AG08395 (cell line): Measurements from ENCODE around the gene C13orf46.

Experiments
- DNase-seq: peaks from one replicate; pipeline ENCODE4 v3.0.0; 2012; ENCODE audit warnings: mixed read lengths, low spot score

Gene C13orf46

DNA sequence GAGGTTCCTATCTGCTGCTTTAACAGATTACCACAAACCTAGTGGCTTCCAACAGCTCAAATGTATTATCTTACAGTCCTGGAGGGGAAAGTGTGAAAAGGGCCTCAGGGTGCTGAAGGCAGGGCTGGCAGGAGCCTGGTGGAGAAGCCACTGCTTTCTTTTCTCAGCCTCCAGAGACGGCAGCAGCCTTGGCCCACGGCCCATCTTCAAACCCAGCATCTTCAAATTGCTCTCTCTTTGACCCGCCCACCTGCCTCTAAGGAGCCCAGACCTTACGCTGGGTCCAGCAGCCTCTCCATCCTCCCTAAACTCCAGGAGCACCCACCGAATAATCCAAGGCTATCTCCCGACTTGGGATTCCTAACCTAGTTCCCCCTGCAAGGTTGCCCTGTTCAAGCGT, 35.6 kb downstream of the C13orf46 start:
- DNase-seq = no peak

DNA sequence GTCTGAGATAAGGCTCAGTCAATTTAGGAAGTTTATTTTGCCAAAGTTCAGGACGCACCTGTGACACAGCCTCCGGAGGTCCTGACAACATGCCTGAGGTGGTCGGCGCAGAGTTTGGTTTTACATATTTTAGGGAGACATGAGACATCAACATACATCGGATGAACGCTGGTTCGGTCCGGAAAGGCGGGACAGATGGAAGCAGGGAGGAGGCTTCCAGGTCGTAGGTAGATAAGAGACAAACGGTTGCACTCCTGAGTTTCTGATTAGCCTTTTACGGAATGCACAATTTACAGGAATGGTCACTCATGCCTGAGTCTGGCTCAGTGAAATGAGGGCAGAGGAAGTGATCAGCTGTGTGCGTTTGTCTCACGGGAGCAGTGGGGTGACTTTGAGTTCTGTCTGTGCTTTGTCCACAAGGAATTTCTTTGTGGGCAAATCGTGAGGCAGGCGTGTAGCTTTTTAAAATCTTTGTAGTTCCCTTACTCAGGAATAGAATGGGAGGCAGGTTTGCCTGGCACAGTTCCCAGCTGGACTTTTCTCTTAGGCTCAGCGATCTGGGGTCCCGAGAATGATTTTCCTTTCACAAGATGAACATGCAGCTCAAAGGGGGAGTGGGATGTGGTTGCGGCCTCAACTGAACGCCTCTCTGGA, 36.2 kb downstream of the C13orf46 start:
- no peak for DNase-seq

DNA sequence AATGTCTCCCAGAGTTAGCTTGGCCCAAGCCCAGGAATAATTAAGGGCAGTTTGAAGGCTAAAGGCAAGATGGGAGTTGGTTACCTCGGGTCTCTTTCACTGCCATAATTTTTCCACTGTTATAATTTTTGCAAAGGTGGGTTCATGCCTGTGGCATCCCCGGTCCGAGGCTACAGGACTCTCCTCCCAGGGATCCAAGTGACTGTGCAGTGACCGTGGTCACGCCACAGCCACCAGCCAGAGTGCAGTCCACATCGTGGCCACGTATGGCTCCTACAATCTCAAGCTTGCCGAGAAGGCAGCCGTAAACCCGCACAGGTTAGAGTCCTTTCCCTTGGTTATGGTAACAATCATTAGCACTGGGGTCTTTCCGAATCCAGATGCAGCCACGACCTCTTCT, 36.8 kb downstream of the C13orf46 start:
- DNase-seq = no peak

DNA sequence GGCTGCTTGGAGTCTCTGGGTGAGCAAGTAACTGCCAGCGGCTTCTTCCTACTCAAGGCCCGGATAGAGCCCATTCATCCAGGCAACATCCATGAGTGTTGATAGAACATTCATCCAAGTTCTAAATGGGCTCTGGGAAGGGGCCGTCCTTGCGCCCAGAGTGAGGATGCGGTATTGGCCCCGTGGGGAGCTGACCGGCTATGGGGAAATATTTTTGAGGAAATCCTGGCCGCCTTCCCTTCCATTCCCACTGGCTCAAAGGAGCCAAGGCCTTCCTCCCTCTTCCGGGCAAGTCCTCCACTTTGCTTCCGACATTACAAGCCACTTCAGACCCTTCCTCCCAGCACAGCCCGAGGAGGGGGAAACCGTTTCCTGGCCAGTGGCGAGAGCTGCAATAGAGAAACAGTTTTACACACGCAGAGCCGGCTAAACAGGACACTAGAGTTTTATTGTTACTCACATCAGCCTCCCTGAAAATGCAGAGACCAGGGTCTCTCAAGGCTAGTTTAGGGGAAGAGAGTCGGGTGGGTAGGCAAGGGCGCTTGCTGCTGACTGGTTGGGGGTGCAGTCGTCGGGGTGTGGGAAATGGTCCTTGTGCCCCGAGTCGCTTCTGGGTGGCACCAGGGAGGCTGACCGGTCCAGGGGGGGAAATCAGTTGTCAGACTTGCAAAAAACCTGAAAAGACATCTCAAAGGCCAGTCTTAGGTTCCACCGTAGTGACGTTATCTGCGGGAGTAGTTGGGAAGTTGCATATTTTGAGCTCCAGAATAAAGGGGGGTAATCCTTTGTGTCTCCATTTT, 37.5 kb downstream of the C13orf46 start:
- DNase-seq = no peak

DNA sequence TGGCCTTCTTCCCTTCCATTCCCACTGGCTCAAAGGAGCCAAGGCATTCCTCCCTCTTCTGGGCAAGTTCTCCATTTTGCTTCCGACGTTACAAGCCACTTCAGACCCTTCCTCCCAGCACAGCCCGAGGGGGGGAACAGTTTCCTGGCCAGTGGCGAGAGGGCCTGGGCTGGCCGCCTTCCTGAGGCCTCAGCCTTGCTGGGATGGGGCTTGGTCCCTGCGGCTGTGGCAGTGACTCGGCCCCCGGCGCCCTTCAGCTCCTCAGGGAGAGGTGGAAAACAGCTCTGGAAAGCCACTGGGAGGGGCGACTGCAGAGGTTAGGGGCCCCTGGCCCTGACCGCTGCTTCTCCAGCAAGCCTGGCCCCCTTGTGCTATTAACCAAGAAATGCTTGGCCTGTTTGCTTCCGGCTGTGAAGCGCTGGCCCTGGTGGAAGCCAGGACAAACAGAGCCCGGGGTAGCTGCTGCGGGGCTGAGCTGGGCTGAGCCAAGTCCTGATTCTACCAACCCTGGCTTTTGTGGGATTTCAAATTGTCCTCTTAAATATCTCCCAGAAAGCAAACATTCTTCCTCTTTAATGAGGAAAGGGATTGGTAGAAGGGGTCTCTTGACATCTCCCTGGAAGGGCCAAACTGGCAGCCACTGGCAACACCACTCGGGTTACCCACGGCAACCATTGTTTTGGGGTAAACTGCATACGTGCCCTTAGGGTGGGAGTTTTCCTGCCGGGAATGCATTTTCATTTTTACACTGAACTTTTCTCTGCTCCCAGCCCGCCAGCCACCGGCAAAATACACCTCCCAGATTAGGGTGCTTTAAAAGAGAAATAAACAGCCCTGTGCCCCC, 38.7 kb downstream of the C13orf46 start:
- DNase-seq = no peak

DNA sequence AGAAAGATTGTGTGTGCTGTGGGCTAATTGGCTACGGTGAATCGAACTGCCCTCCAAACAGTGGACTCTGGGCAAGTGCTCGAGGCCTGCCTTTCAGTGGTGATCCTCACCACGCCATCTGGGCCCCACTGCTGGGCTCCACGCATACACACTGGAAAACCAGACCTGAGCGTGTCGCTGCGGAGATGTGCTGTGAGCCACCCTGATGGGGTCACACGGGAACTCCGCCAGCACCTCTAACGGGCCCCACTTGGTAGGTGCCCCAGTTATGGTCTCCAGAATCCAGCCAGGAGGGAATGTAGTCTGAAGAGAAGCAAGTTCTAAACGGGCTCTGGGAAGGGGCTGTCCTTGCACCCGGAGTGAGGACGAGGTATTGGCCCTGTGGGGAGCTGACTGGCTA, 39.3 kb downstream of the C13orf46 start:
- DNase-seq = no peak

DNA sequence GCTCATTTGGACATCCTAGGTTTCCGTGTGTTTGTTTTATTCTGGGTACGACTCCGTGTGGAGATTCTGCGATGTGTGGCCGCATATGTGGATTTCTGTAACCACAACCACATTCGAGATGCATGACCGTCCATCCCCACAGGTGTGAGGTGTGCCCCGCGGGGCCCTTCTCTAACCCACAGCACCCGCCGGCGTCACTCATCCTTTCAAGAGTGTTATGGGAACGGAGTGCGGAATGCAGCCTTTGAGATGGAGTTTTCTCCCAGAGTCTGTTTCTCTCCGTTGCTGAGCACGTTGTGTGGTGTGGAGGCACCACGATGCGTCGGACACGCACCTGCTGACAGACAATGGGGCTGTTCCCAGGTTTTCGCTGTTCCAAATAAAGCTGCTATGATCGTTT, 40.0 kb downstream of the C13orf46 start:
- DNase-seq = no peak

DNA sequence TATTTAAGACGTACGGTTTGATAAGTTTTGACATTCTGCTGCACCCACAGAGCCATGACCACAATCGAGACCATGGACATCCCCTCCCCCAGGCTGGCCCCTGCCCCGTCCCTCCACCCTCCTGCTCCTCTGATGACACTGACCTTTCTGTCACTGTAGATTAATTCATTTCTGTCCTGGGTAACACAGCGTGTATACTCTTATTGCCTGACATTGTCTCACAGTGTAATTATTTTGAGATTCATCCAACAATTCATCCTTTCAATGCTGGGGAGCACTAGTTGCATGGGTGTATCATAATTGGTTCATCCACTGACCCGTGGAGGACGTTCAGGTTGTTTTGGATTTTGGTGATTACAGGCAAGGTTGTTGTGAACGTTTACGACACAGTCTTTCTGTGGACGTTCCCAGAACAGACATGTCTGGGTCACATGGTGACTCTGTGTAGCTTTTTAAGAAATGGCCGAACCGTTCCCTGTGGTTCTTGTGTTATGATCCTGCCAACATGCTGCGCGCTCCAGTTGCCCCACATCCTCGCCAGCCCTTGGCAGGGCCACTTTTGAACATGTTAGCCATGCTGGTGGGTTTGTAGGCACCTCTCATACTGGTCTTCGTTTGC, 41.9 kb downstream of the C13orf46 start:
- no peak for DNase-seq

DNA sequence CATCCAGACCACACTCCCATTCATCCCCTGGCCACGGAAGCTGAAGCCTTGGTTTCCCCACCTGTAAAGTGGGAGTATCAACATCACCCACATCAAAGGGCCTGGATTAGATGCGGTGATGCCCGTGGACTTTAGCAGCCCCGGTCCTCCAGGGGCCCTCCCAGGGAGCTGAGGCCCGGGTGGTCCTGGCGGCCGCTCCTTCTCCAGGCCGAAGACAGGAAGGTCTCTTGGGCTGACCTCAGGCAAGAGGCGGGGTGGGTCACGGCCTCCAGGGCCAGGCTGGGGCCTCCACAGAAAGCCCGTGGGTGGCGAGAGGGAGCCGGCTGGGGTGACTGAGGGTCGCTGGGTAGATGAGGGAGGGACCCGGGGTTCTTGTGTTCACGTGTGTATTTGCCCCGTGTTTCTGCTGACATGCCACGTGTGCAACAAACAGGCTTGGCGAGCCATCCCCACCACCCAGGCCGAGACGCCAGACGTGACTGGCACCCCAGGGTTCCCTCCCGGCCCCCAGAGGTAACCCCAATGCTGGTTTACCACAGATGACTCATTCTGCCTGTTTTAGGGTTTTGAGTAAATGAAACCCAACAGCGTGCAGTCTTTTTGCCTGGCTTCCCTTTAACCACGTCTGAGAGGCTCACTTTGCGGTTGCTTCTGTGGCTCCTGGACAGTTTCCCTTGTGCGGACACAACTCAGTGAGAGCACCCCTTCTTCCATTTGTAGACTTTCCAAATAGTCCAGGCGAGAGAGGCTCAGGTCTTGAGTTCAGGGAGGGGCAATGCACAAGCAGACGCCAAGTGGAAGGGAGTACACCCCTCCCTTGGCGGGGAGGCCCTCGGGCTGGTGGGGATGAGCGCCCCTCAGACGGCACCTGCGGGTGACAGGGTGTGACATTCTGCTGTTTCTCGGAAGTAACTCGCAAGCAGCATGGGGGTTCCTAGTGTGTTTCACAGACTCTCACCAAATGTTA, 42.9 kb downstream of the C13orf46 start:
- DNase-seq = no peak

DNA sequence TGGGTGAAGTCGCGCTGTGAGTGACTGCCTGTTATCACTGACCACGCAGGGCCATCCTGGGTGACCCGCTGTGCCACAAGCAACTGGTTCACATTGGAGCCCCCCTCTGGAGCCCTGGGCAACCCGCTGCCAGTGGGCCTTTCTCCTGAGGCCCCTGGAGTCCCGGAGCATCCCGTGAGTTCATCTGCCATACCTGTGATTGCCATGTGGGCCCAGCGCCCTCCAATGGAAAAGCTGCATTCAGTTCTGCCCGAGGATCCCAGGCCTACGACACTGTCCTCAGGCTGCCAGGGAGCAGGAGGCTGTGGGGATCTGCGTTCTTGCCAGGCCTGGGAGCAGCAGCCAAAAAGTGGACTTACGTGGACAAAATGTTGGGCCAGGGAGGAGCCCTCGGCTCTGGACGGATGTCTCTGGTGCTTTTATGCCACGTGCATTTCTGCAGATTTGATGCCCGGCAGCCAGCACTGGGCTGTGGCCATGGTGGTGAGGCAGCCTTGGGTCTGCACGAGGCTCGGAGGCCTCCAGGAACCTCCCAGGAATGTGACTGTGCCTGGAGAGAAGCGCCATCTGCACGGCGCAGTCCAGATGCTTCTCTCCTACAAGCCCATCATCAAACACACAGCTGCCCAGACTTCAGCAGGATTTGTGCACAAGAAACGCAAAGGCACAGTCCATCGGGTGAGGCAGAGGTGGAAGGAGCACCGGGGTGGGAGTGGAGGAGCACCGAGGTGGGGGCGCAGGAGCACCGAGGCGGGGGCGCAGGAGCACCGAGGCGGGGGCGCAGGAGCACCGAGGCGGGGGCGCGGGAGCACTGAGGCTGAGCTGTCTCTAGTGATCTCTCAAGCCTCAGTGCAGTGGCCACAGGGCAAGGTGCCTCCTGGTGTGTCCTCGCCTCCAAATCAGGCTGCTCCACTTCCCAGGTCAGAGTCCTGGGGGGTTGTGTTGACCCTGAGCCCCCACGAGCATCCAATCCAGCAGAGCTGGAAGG, 44.0 kb downstream of the C13orf46 start:
- no peak for DNase-seq

DNA sequence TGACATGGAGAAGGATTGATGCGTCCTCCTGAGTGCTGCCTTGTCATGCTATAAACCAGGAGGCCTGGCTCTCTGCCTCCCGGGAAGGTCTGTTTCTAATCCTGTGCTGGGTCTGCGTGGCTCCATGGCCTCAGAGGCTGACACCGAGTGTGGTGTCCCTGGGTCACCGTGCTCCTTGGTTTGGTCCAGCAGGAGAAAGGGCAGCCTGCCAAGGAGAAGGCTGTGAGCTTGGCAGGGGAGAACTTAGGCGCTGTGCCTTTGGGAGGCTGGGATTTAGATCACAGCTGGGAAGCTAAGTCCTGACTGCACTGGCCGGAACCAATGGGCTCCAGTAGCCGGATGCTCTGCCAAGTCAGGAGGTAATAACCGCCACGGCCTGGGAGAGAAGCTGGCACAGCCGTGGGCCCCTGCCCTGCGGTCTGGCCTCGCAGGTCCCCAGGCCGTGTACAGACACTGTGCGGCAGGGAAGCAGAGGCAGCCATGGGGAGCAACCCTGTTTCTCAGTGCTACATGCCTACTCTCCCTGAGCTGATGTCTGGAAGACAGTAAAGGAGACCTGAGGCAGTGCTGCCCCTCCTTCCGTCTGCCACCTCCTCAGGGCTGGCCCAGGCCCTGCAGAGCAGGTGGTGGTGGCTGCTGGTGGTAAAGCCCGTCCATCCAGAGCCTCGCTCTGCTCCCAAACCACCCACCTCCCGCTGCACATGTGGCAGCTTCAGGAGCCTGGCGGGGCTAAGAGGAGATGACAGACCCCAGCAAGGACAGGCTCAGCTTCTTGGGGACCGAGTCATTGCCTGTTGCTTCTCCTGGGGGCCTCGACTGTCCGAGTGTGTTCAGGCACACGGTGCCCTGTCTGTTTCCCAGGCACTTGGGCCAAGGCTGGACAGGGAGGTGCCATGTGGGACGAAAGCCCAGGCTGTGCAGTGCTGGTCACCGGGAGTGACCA, 44.9 kb downstream of the C13orf46 start:
- peak; percentile 89 for DNase-seq

DNA sequence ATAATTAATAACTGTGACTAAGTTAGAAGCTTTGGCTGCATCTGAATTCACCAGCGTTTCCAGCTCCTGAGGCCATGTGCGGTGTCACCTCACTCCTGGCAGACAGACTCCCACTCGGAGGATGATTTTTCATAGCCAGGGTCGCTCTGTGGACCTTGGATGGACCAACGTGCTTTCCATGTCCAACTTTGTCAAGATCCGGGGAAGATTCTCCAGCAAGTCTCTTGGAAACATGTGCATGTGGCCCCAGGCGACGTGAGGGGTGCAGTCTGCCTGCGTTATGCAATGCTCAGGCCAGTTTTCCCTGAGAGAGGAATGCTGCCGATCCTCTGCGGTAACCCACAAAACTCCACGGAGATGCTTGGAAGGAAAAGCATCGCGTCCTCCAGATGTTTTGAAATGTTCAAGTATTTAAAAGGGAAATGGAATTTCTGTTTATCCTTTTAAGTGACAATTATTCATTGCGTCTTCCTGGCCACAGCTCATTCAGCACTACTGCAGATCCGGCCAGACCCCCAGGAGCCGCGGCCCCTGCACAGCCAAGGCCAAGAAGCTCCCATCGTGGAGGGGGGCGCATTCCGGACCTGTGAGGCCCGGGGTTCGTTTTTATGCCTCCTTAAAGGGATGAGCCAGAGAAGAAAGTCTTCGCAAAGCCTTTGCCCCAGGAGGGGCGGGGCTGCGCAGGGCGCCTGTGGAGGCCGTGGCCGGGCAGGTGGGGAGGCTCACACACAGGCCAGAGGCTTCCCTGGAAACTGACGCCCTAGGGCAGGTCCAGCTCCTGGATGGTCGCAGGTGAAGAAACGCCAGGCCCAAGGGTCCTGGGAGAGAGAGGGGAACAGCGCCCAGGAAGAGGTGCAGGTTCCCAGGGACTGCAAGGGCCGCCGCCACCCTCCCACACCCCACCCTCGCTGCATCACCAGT, 46.0 kb downstream of the C13orf46 start:
- peak; percentile 93 for DNase-seq

DNA sequence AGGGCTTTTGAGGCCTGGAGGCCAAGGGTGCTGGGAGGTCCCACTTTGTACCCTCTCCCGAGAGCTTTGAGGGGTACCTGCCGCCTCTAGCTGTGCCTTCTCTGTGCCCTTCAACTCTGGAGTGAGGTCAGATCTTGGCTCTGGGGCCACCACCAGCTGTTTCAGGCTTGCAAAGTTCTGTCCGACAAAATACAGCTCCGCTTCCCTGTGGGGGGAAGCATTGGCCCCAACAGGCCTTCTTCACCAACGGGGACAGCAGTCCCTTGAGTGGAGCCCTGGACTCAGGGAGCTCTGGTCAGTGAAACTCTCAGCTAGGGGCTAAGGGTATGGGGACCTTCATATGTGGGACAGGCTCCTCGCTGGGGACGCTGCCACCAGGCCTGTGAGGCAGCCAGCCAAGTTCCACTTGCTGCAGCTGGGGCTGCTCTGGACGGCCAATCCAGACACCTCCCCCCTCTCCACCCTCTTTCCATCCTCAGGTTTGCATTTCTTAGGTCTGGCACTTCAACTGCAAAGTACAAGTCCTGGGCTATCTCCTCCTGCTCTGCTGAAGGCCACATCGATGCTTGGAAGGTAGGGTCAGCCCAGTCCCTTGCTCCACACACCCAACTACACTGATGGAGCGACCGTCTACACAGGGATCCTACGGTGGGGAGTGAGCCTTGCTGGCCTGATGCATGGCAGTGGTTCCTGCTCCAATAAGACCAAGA, 46.8 kb downstream of the C13orf46 start:
- DNase-seq = no peak

DNA sequence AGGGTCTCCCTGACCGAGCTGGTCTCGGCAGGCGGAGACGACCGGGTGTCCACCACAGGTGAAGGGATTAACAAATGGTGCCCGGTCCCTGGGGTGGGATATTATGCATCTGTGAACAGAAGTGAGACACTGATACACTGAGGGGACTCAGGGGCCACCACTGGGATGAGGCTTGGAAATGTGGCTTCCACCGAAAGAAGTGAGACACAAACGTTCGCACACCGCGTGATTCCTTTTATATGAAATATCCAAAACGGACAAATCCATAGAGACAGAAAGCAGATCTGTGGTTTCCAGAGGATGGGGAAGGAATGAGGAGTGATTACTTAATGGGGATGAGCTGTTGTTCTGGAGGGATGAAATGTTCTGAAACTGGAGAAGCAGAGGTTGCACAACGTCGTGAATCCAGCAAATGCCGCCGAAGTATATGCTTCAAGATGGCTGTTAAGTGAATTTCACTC, 47.5 kb downstream of the C13orf46 start:
- peak; percentile 76 for DNase-seq

DNA sequence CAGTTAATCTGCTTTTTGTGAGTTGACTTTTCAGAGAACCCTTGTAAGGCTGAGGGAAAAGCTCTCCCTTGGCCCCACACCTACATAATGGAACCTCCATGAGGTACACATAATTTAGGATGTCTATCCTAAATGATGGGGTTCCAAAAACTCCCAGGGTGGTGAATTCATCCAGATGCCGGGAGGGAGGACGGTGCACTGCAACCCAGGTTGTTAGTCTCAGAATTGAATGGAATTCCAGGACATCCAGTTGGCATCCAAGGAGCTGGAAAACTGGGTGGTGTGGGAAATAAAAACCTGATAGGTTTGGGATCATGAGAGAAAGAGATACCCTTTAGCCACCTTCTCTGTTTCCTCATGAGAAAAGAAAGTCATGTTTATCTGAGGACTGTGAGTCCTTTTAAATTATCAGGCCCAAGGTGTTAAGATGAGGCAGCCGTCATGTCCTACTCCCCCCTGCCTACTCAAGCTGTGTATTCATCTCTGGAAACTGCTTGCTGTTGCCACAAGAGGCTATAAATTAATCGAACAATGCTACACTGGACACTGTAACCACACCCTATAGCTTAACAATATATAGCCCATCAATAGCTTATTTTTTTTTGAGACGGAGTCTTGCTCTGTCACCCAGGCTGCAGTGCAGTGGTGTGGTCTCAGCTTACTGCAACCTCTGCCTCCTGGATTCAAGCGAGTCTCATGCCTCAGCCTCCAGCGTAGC, 49.5 kb downstream of the C13orf46 start:
- DNase-seq = no peak

DNA sequence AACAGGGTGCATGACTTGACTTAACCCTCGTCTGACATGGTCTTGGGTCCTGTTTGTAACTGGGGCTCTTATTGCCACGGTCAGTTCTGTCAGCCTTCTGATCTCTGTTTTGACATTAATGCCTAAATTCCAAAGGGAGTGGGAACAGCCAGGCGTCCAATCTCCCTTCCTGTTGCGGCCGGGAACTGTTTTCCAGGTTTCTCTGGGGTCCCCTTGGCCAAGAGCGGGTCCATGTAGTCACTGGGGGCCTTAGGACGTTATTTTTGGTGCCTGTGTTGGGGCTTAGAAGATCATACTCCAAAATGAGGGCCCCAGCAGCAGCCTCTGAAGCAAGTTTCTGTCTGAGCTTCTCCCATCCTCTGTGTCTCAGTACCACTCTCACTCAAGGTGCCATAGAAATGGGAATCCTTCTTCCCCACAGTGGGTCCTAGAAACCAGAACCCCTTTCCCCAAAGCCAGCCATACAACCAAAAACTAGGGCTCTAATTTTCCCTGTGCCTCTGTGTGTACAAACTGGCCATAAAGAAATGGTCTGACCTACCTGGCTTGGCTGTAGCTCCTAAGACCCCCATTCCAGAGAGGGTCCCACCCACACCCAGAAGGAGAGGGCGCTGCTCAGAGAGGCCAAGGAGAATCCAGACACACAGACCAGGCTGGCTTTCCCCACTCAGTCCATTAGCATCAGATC, 50.4 kb downstream of the C13orf46 start:
- DNase-seq = no peak
